HG03025 (cell line): Measurements from ENCODE around the gene COL20A1.
"Not testable (repeated sequence)": the region's sequence is repeated elsewhere in the genome, so short reads cannot be mapped to it uniquely, and the experiment has no call there.

ENCODE experiments used
- ATAC-seq: cut with Tn5 transposase; IDR thresholded peaks from one replicate; pipeline ENCODE4 v1.9.1; 2021; ENCODE audit warnings: mild to moderate bottlenecking, moderate library complexity; ENCODE audit not compliant: unreplicated experiment, low FRiP score

The COL20A1 gene

GRCh38 chr20:63329331-63330083 lies 36.5 kb downstream of the COL20A1 start:
- ATAC-seq: no peak

GRCh38 chr20:63330084-63330760 lies 37.2 kb downstream of the COL20A1 start:
- ATAC-seq: no peak

- ATAC-seq: no peak
These were observed 38.0 kb downstream of the COL20A1 start for GRCh38 chr20:63330940-63331339.

- ATAC-seq: no peak
These were observed 38.9 kb downstream of the COL20A1 start for GRCh38 chr20:63331741-63332400.

GRCh38 chr20:63332488-63333240 lies 39.7 kb downstream of the COL20A1 start:
- no peak for ATAC-seq

DNA sequence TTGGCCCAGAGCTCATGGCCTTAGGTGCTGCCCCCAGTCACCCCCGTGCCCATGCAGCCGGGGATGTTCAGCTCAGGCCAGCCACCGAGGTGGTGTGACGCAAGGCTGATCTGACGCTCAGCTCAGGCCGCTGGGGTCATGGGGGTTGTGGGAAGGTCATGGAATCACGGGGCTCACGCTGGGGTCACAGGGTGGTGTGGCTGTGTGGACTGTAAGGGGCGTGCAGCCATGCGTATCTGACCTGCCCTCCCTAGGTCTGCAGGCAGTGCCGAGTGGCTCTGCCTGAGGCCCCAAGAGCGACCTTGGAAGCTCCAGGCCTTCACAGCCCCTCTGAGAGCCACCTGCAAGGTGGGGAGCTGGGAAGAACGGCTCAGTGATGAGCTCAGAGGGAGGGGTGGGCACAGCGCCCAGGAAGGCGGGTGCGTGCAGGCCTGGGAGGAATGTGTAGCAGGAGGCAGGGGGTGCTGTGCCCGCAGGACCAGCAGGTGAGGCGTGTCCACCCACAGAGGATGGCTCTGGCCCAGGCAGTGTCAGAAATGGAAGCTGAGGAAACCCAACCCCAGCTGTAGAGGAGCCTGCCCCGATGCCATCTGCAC lies 40.4 kb downstream of the COL20A1 start:
- no peak for ATAC-seq

GRCh38 chr20:63334356-63334755 lies 41.4 kb downstream of the COL20A1 start:
- no peak for ATAC-seq

- not testable (repeated sequence) for ATAC-seq
These were observed 42.1 kb downstream of the COL20A1 start for GRCh38 chr20:63335060-63335459.

- ATAC-seq: no peak
These were observed 42.7 kb downstream of the COL20A1 start for GRCh38 chr20:63335711-63336110.

DNA sequence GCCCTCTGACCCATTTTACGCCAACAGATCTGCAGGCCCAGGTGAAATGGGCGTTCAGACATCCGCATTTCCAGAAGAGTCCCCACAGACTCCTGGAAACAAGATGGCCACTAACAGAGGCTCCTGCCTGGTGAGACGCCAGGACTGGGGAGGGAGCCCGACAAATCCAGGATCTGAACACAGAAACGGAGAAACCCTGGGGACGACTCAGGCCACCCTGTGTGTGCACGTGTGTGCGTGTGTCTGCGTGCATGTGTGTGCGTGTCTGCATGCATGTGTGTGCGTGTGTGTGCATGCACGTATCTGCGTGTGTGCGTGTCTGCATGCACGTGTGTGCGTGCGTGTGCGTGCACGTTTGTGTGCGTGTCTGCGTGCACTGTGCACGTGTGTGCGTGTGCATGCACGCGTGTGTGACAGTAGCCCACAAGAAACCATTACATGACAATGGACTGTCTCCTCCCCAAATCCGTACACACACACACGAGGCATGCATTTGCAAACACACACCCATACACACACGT lies 43.3 kb downstream of the COL20A1 start:
- ATAC-seq: no peak

DNA sequence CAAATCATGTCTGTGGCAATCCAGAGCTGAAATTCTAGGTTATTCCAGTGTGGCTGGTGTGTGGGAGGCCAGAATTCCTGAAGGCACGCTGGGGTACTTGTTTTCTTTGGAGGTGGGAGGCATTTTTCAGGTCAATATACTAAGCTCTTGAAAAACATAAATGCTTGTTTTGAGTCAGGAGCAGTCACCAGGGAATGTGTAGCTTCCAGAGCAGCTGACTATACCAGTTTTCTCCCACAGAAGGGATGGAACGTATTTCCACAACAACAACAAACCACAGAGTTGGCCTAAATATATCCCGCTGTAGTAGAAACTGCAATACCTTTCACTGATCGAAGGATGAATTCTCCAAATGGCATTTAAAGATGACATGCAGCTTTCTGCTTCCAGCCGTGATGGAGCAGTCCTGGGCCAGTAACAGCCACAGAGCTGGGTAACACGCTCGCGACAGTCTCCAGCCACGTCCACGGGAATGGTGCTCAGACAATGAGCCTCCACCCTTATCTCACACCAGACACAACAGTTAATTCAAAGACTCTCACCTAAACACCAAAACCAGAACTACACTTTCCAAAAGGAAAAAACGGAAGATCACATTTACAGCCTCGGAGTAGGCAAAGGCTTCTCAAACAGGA lies 44.9 kb downstream of the COL20A1 start:
- no peak for ATAC-seq

- not testable (repeated sequence) for ATAC-seq
These were observed 46.4 kb downstream of the COL20A1 start for GRCh38 chr20:63339154-63340094.

- ATAC-seq: not testable (repeated sequence)
These were observed 47.2 kb downstream of the COL20A1 start for GRCh38 chr20:63340158-63340688.

DNA sequence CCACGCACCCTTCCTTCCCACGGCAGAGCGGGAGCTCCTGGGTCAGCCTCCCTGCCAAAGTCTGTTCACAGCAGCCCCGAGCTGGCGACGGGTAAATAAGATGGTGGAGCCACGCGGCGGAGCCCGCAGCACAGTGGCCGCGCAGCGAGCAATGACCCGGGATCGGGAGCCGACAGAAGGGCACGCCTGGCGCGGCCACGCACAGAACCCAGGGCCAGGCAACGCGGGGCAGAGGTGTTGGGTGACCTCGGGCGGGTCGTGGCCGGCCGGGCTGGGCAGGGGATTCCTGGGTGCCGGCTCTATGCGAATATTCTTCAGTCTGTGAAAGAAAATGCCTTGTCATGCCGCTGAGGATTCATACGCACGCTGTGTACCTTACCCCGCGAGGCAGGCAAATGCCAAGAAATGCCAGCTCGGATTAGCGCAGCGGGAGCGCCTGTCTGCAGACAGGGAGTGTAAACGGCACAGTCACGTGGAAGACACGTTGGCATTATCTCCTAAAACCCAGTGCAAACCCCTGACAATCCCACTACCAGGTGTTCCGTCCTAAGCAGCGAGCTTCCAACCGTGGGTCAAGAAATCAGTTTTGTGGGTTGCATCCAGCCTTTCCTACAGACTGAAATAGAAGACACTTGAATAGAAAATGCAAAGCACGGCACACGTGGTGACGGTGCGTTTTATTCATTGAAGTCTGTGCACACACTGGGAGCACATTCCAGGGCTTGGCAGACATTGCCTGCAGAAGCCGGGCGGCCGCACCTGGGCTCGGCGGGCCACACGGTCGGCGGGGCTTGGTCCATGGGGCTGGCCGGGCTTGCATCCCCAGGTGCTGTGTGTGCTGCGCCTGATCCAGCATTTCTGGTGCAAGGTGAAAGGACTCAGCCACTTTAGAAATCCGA lies 49.8 kb downstream of the COL20A1 start:
- ATAC-seq: no peak

DNA sequence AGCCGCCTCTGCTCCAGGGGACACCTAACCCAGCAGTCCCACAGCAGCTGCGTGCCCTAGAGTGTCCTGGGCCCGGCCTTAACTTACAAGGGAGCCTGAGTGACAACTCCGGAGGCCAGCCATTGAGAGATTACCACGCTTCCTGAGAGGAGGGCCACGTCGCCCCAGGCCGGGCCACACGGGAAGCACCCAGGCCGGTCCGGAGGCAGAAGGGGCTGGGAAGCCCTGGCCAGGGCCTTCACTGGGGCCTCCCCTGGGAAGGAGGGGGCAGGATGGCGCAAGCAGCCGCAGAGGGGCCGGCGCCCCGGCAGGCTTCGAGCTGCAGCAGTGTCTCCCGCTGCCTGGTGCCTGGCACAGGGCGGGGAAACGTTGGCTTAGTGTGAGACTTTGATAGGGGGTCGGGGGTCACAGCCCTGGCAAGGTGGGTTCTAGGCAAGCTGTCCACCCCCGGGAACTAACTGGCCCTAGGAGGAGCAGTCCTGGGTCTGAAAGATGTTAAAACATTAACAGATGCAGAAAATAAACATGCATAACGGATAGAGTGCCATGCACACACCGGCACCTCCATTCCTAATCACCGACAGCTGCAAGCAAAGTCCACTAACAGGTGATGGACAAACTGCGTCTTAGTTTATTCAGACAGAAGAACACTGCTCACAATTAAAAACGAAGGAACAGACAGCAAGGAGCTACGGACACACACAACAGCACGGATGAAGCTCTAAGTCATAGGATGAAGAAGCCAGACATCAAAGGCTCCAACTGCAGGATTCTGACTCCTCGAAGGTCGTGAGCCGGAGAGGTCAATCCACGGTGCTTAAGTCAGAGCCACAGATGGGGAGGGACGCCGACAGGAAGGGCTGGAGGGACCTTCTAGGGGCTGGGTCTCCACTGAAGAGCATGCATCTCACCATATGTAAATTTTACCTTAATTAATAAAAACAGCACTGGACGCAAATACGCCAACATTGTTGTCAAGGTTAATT lies 50.8 kb downstream of the COL20A1 start:
- ATAC-seq: no peak

DNA sequence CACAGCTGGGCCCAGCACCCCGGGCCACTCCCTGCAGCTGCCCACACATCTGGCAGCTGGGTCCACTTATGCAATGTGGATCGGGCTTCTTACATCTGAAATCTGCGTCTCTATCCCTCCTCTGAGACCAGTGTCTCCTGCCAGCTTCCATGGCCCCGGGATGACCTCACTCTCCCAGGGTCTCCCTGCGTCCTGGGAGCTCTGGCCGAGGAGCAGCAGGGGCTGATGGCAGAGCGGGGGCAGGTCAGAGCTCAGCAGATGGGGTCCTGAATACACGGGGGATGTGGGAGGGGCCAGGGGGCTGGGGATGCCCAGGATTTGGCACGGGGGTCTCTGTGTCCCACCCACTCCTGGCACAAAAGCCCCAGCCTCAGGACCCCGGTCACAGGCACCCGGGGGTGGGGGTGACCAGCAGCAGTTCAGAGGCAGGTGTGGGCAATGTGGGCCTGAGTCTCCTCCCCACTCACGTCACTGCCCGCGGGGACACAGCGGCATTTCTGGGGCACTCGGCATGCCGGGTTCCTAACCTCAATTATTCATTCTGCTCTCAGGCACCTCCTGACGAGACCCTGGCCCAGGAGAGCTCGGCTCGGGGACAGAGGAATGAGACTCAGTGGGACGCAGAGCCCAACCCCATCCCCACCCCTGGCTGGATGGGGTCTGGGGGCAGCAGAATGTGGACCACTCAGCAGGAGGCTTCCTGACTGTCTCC lies 51.8 kb downstream of the COL20A1 start:
- no peak for ATAC-seq
